Colonic mucosa (tissue), 4 donors: Measurements from ENCODE around the gene TICAM2. TPM values are rescaled to one million over a fixed set of nuclear protein-coding genes. Genes with fewer than 3 reads are reported as not detected.

Source experiments
- DNase-seq: peaks from one replicate; pipeline ENCODE4 v3.0.0-alpha.2; 2020
- H3K27ac ChIP-seq: fragments of 200-600 bp; one replicate; pipeline ENCODE4 v1.8.0; 2021
- H3K27me3 ChIP-seq: fragments of 200-600 bp; one replicate; pipeline ENCODE4 v1.8.0; 2021
- H3K36me3 ChIP-seq: fragments of 200-600 bp; one replicate; pipeline ENCODE4 v1.8.0; 2021
- H3K4me1 ChIP-seq: fragments of 200-600 bp; one replicate; pipeline ENCODE4 v1.8.0; 2021; ENCODE audit warnings: mild to moderate bottlenecking
- H3K4me3 ChIP-seq: fragments of 200-600 bp; one replicate; pipeline ENCODE4 v1.8.0; 2021
- H3K9ac ChIP-seq, 2 donors: one replicate each; pipeline ENCODE4 v1.7.0; 2013; ENCODE audit warnings: control low read depth in 2 of 2, low read depth in 2 of 2, low read length in 2 of 2
- H3K9me3 ChIP-seq: fragments of 200-600 bp; one replicate; pipeline ENCODE4 v1.8.0; 2021
- CTCF ChIP-seq: fragments of 200-600 bp; IDR thresholded peaks from one replicate; pipeline ENCODE4 v1.8.0; 2022; ENCODE audit warnings: antibody characterized with exemption, mild to moderate bottlenecking
- intact Hi-C: fragments of 100-400 bp; cut with DNase I; formaldehyde crosslinking; loops from one replicate; pipeline ENCODE4 v1.14.1; 2022
- total RNA-seq, 2 donors: library from RNA; stranded (reverse); fragmentation: NEBNext Ultra II Directional in 1 of 2; extraction: Animal tissue kit (Norgen Biotek cat#: 25700) in 1 of 2; gene quantifications; one replicate each; pipeline ENCODE4 v1.2.1, GENCODE V29; 2021
- donor health status: healthy.
- donor health status: DM: no; HTN: no; CAD: no.
- donor health status: DM: no; HTN: no; CAD: no.

Gene TICAM2
- total RNA-seq, 2 donors from 2014 or later, result 1.2 to 2.4 TPM

GRCh38 chr5:115599502-115599901 lies 2.8 kb downstream of the TICAM2 start:
- no peaks in the 10 kb centered on the region for H3K9me3 ChIP-seq
- no peak overlapping the region for H3K27ac ChIP-seq
- H3K4me1 ChIP-seq, result no peaks in the 10 kb centered on the region
- no peak for TF ChIP-seq CTCF
- no peaks in the 10 kb centered on the region for H3K36me3 ChIP-seq
- intact Hi-C loops, result no loop called here
- H3K9ac ChIP-seq, result no peak overlapping the region
- H3K4me3 ChIP-seq, result no peak overlapping the region
- DNase-seq, result no peak
- no peaks in the 10 kb centered on the region for H3K27me3 ChIP-seq

DNA sequence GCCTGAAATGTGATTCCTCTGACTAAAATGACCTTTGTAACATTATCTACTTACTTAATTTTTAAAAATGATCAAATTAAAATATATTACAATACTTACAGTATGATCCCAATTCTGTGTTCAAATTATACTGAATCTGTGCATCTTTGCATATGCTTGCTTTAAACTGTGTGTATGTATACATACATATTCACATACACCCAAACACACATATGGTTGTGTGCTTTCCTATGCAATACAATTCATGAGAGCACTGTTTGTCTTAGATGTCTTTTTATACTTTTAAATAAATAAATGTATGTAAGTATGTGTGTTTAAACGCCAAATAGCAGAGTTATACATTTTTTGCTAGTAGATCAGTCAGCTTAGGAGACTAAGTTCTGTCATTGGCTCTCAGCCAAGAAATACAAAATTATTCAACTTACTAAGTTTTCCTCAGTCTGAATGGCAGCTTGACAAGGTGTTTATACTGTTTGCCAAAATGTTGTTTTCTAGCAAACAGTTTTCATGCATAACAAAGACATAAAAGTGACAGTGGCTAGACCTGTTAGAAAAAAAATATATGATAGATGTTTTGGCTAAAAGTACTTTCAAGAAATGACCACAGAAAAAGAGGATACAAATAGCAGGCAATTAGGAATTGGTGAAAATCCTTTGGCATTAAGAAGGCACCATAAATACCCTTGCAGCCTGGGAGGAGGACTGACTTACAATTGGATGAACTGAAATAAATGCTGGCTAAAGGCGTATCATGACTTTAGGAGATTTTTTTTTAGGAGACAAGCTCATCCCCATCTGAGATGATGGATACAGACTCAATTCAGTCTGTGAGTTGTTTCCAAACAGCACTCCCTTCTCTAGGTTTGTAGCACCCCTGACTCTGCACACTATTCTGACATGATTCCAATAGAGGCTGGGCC lies 7.9 kb downstream of the TICAM2 start:
- no peak overlapping the region for H3K4me3 ChIP-seq
- intact Hi-C loops, result no loop called here
- DNase-seq, result no peak
- no peaks in the 10 kb centered on the region for H3K36me3 ChIP-seq
- no peaks in the 10 kb centered on the region for H3K27me3 ChIP-seq
- no peaks in the 10 kb centered on the region for H3K9me3 ChIP-seq
- no peak overlapping the region for H3K27ac ChIP-seq
- H3K9ac ChIP-seq, result no peak overlapping the region
- H3K4me1 ChIP-seq, result no peaks in the 10 kb centered on the region
- TF ChIP-seq CTCF, result no peak

DNA sequence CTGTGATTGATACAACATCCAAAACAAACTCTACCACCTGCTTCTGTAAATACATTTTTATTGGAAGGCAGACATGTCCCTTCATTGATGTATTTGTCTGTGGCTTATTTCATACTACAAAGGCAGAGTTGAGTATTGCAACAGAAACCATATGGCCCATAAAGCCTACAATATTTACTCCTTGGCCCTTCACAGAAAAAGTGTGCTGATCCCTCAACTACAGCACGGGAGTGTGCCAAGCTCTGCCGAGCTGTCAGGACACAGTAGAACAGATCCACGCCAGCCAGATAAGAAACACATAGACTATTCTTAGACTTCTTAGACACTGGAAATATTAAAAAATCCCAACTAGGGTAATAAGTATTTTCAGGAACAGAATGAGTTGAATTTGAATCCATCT lies 13.2 kb downstream of the TICAM2 start:
- Histone ChIP-seq H3K9ac (no peak overlapping the region), H3K27ac (no peak overlapping the region), H3K9me3 (no peaks in the 10 kb centered on the region), H3K36me3 (no peaks in the 10 kb centered on the region), H3K4me3 (no peak overlapping the region), H3K27me3 (no peaks in the 10 kb centered on the region), H3K4me1 (no peaks in the 10 kb centered on the region)
- DNase-seq, result no peak
- no peak for TF ChIP-seq CTCF
- intact Hi-C loops, result loop anchor here (5.0 kb wide), 1 partner anchor 282 kb away; no protein-coding TSS in a partner anchor

- DNase-seq, result no peak
- Histone ChIP-seq H3K4me1 (no peaks in the 10 kb centered on the region), H3K27ac (no peak overlapping the region), H3K36me3 (no peaks in the 10 kb centered on the region), H3K9ac (no peak overlapping the region), H3K4me3 (no peak overlapping the region), H3K9me3 (no peaks in the 10 kb centered on the region), H3K27me3 (no peaks in the 10 kb centered on the region)
- intact Hi-C loops, result loop anchor here (5.0 kb wide), 1 partner anchor 281 kb away; no protein-coding TSS in a partner anchor
- no peak for TF ChIP-seq CTCF
Observed at GRCh38 chr5:115588640-115589039, 13.6 kb downstream of the TICAM2 start.

DNA sequence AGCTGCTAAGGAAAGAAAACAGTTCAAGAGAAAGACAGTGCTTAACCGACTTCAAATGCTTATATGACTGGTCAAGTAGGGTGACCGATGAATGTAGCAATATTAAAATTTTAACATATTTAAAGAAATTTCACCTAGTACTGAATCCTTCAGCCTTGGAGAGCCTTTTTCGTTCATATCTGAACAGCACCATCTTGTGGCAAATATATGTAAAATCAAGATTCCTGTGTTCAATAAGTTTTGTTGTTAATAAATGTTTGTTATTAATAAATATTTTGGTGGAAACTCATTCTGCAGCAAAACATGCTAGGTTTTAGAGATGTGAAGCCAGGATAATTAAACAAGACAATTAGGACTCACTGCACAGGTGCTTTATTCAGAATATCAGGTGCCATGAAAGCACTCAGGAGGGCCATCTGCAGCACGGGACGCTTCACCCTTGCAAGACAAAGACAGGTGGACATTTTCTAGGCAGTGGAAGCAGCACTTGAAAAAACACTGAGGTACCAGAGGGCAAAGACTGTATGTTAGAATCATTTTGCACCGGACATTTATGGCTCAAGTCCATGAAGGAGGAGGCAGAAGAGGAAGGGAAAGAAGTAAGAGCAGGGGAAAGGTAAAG lies 15.6 kb downstream of the TICAM2 start:
- peak; percentile 42 for TF ChIP-seq CTCF
- no peak for DNase-seq
- intact Hi-C loops, result loop anchor here (5.0 kb wide), 1 partner anchor 279 kb away; no protein-coding TSS in a partner anchor
- Histone ChIP-seq H3K9ac (no peak overlapping the region), H3K36me3 (no peaks in the 10 kb centered on the region), H3K9me3 (no peaks in the 10 kb centered on the region), H3K4me1 (no peaks in the 10 kb centered on the region), H3K4me3 (no peak overlapping the region), H3K27me3 (no peaks in the 10 kb centered on the region), H3K27ac (no peak overlapping the region)
